GM10248 (cell line): ENCODE measurements around the gene NEK11.
"Not testable (repeated sequence)": the region's sequence is repeated elsewhere in the genome, so short reads cannot be mapped to it uniquely, and the experiment has no call there.

ENCODE experiments used
- CTCF ChIA-PET: fragments of 300-600 bp; sonication (Branson Sonifier 250); formaldehyde crosslinking; extraction: SDS; loops from one replicate; lab custom pipeline; 2021; ENCODE audit warnings: antibody characterized with exemption; lab: Yijun Ruan, JAX
- POLR2A ChIA-PET: fragments of 350-650 bp; sonication (Branson Sonifier 250); formaldehyde crosslinking; extraction: SDS; loops from one replicate; lab custom pipeline; 2020; ENCODE audit warnings: antibody characterized with exemption; lab: Yijun Ruan, JAX
- DNase-seq: peaks from one replicate; pipeline ENCODE4 v3.0.0; 2012; ENCODE audit errors: extremely low spot score
- TF ChIP-seq, protein P1 (sequence below): IDR thresholded peaks from 2 replicates; pipeline ENCODE4 v1.5.1; 2012; ENCODE audit warnings: mild to moderate bottlenecking, low read depth; ENCODE audit errors: extremely low read depth, missing control alignments, control extremely low read depth

Gene NEK11

DNA sequence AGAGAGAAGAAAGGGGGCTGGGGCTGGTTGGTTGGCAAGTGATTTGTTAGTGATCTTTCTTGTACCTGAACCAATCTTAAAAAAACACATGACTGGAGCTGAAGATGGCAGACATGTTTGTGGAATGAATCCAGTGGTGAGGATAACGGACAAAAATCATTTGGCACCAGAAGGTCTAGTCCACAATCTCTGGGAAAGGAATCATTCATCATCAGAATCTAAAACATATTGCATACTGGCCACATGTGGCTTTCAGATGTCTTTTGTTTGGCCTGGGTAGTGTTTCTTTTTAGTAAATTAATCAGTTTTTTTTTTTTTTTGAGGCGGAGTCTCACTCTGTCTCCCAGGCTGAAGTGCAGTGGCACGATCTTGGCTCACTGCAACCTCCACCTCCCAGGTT lies 5.0 kb downstream of the NEK11 start:
- CTCF ChIA-PET, result interaction anchor here (0.9 to 2.3 kb wide), 5 partner anchors 13 to 998 kb away, joined by 3 to 8 read pairs (median 5); no protein-coding TSS in a partner anchor
- POLR2A ChIA-PET, result no interaction called here
- TF ChIP-seq, protein P1, sequence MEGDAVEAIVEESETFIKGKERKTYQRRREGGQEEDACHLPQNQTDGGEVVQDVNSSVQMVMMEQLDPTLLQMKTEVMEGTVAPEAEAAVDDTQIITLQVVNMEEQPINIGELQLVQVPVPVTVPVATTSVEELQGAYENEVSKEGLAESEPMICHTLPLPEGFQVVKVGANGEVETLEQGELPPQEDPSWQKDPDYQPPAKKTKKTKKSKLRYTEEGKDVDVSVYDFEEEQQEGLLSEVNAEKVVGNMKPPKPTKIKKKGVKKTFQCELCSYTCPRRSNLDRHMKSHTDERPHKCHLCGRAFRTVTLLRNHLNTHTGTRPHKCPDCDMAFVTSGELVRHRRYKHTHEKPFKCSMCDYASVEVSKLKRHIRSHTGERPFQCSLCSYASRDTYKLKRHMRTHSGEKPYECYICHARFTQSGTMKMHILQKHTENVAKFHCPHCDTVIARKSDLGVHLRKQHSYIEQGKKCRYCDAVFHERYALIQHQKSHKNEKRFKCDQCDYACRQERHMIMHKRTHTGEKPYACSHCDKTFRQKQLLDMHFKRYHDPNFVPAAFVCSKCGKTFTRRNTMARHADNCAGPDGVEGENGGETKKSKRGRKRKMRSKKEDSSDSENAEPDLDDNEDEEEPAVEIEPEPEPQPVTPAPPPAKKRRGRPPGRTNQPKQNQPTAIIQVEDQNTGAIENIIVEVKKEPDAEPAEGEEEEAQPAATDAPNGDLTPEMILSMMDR, result no peak
- DNase-seq, result no peak

DNA sequence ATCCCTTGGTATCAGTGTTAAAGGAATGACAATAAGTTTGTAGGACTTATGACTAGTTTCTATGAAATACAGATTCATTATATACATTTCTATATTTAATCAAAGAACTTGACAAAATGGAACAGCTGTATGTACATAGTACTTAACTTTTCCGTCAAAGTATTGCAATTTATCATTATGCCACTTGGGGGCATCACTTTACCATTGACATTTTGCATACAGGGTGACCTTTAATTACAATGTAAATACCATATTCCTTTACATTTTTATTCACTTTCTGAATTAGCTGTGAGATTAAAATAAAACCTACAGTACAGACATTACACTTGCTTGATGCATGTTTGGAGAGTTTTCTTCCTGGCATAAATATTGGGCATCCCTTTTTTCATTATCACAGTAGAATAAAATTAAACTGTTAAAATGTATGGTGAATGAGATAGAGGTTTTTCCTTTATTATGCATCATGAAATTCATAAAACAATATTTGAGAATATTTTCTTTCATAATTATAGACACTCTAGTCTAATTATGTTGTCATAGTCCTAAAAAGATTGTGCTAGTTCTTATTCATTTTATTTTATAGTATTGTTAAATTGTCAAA lies 6.9 kb downstream of the NEK11 start:
- TF ChIP-seq, protein P1, result peak; percentile 64
- ChIA-PET POLR2A (interaction anchor here (0.6 kb wide), 1 partner anchor 1316 kb away, joined by 3 read pairs; no protein-coding TSS in a partner anchor), CTCF (interaction anchor here (1.1 to 2.3 kb wide), 18 partner anchors 8 to 1177 kb away, joined by 3 to 15 read pairs (median 4); partner anchors contain the start of gene CPNE4)
- DNase-seq, result peak; percentile 50

DNA sequence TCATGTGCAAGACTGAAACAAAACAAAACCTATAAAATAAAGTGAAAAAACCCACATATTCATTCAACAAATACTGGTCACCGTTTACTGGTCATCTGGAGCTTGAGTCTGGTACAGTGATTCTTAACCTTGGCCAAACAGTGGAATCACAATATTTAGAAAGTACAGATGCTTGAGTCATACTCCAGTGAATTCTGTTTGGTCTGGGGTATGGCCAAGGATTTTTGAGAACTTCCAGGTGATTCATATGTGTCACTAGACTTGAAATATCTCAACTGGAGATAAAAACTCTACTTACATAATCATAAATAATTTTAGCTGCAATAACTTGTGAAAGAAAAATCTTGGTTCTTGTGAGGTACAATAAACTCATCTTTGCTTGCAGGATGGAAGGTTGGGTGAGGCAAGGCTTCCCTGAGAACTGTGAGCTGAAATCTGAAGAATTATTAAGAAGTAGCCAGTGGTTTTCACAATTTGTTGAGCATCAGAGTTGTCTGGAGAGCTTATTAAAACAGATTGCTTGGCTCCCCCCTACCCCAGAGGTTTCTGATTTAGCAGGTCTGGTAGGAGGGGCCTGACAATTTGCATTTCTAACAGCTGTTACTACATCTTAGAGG lies 9.6 kb downstream of the NEK11 start:
- POLR2A ChIA-PET, result no interaction called here
- CTCF ChIA-PET, result interaction anchor here (0.7 to 2.0 kb wide), 8 partner anchors 8 to 994 kb away, joined by 3 to 11 read pairs (median 4); no protein-coding TSS in a partner anchor
- DNase-seq, result no peak
- TF ChIP-seq, protein P1, result no peak

DNA sequence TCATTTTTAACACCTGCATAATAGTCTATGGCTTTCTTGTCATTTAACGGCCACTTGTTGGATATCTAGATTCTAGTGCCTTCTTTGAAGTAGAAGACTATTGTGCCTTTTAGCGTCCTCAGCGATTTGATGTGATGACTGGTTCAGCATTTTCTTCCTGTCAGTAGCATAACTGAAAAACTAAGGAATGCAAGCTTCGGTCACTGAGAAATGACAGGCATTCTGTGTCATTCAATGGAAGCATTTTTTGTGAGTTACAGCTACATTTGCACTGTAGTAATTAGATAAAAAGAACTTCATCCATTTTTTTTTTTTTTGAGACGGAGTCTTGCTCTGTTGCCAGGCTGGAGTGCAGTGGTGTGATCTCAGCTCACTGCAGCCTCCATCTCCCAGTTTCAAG lies 10.3 kb downstream of the NEK11 start:
- no peak for DNase-seq
- TF ChIP-seq, protein P1, result no peak
- POLR2A ChIA-PET, result no interaction called here
- CTCF ChIA-PET, result interaction anchor here (1.1 to 1.8 kb wide), 4 partner anchors 9 to 993 kb away, joined by 3 to 7 read pairs (median 4); no protein-coding TSS in a partner anchor

DNA sequence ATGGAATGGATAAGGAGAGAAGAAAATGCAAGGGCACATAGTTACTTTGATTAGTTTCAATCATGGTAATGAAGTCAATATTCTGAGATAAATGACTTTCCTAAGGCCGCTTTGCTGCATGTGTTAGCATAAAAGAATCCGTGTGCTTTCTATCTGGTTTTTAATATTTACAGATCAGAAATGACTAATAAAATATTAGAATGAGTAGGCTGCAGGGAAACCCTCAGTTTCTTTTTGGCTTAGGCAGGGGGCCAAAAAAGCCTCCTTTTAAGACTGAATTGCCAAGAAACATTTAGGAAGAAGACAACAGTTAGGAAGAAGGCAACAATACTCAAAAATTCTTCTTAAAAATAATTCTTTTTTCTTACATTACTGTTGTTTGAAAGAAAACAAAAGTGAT lies 11.6 kb downstream of the NEK11 start:
- ChIA-PET POLR2A (no interaction called here), CTCF (interaction anchor here (0.8 to 1.9 kb wide), 2 partner anchors 8 to 1000 kb away, joined by 3 to 4 read pairs; no protein-coding TSS in a partner anchor)

DNA sequence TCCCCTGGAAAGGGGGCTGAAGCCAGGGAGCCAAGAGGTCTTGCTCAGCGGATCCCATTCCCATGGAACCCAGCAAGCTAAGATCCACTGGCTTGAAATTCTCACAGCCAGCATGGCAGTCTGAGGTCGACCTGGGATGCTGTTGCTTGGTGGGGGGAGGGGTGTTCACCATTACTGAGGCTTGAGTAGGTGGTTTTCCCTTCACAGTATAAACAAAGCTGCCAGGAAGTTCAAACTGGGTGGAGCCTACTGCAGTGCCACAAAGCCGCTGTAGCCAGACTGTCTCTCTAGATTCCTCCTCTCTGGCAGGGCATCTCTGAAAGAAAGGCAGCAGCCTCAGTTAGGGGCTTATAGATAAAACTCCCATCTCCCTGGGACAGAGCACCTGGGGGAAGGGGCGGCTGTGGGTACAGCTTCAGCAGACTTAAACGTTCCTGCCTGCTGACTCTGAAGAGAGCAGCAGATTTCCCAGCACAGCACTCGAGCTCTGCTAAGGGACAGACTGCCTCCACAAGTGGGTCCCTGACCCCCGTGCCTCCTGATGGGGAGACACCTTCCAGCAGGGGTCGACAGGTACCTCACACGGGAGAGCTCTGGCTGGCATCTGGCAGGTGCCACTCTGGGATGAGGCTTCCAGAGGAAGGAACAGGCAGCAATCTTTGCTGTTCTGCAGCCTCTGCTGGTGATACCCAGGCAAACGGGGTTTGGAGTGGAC lies 15.8 kb downstream of the NEK11 start:
- CTCF ChIA-PET, result interaction anchor here (1.1 to 2.0 kb wide), 4 partner anchors 10 to 39 kb away, joined by 3 to 15 read pairs (median 3); no protein-coding TSS in a partner anchor
- DNase-seq, POLR2A ChIA-PET: not testable (repeated sequence)

More for the DNA sequence above, 11.6 kb downstream of the NEK11 start:
- TF ChIP-seq, protein P1, result no peak
- DNase-seq, result no peak
